ENCODE data around the gene CAB39. TPM values are rescaled to one million over a fixed set of nuclear protein-coding genes. Genes with fewer than 3 reads are reported as not detected.

The CAB39 gene
- total RNA-seq, 2 experiments from 2014 or later = 122 to 148 TPM

- Mint-ChIP-seq H3K4me3 (no peak overlapping the region), H3K9me3 (ENCODE audit: low read depth) (no peaks in the 10 kb centered on the region), H3K27ac (no peak overlapping the region), H3K27me3 (no peaks in the 10 kb centered on the region), H3K4me1 (peaks cover 75% of the 10 kb centered on the region), H3K36me3 (ENCODE audit: low read depth) (peaks cover 60% of the 10 kb centered on the region)
- intact Hi-C loops (cut with DNase I, micrococcal nuclease) = loop anchor here (1.0 to 5.0 kb wide), 5 partner anchors 14 to 90 kb away; partner anchors contain the start of gene CAB39 (in 2 of the 2)
- ChIA-PET POLR2A (interaction anchor here (0.7 kb wide), 1 partner anchor 43 kb away, joined by 3 read pairs; no protein-coding TSS in a partner anchor), CTCF (interaction anchor here (1.0 to 1.7 kb wide), 5 partner anchors 8 to 42 kb away, joined by 3 to 7 read pairs (median 4); no protein-coding TSS in a partner anchor)
- ATAC-seq (peak; percentile 84), DNase-seq (no peak)
Observed at GRCh38 chr2:230751062-230751461, 38.4 kb downstream of the CAB39 start.

DNA sequence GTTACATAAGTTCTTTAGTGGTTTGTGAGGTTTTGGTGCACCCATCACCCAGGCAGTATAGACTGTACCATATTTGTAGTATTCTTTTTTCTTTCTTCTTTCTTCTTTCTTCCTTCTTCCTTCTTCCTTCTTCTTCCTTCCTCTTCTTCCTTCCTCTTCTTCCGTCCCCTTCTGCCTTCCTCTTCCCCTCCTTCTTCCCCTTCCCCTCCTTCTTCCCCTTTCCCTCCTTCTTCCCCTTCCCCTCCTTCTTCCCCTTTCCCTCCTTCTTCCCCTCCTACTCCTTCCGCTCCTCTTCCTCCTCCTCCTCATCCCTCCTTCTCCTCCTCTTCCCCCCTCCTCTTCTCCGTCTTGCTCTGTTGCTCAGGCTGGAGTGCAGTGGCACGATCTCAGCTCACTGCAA is 41.6 kb downstream of the CAB39 start:
- H3K4me3 Mint-ChIP-seq = no peak overlapping the region
- no peak overlapping the region for H3K27ac Mint-ChIP-seq
- no peaks in the 10 kb centered on the region for H3K27me3 Mint-ChIP-seq
- intact Hi-C loops (cut with DNase I, micrococcal nuclease) = loop anchor here in 1 of 2 experiments (5.0 kb wide), 1 partner anchor 42 kb away; the partner anchor contains the start of gene CAB39
- peaks cover 47% of the 10 kb centered on the region for H3K36me3 Mint-ChIP-seq (ENCODE audit: low read depth)
- ATAC-seq (no peak), DNase-seq (no peak)
- ChIA-PET CTCF (interaction anchor here (0.7 kb wide), 1 partner anchor 348 kb away, joined by 3 read pairs; no protein-coding TSS in a partner anchor), POLR2A (no interaction called here)
- peaks cover 81% of the 10 kb centered on the region for H3K4me1 Mint-ChIP-seq
- H3K9me3 Mint-ChIP-seq (ENCODE audit: low read depth) = no peaks in the 10 kb centered on the region

DNA sequence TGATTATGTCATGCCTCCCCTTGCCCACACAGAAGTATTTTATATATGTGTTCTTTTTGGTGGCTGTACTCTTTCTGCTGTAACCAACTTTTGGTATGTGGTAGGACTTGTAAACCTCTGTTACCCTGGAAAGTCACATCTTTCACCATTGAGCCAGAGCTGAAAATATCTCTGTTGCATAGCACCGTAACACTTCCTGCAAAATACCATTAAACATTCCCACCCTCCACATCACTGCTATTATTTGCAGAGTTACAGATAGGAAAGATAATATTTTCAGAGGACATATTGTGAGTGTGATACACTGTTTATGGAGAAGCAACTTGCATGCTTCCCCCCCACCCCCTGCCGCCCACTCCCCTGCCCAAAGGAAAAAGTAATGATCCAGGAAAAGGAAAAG is 44.8 kb downstream of the CAB39 start:
- Mint-ChIP-seq H3K4me1 (peaks cover 73% of the 10 kb centered on the region), H3K27ac (no peak overlapping the region), H3K4me3 (no peak overlapping the region), H3K27me3 (no peaks in the 10 kb centered on the region), H3K9me3 (ENCODE audit: low read depth) (no peaks in the 10 kb centered on the region), H3K36me3 (ENCODE audit: low read depth) (peaks cover 56% of the 10 kb centered on the region)
- ChIA-PET CTCF (interaction anchor here (1.0 to 2.8 kb wide), 3 partner anchors 13 to 41 kb away, joined by 3 to 8 read pairs (median 3); no protein-coding TSS in a partner anchor), POLR2A (interaction anchor here (0.5 to 0.6 kb wide), 2 partner anchors 24 to 57 kb away, joined by 3 to 7 read pairs; no protein-coding TSS in a partner anchor)
- no peak for ATAC-seq
- intact Hi-C loops (cut with DNase I, micrococcal nuclease) = no loop called here
- DNase-seq = no peak

- H3K4me1 Mint-ChIP-seq = peaks cover 67% of the 10 kb centered on the region
- ChIA-PET POLR2A (no interaction called here), CTCF (interaction anchor here (0.6 to 2.8 kb wide), 3 partner anchors 8 to 40 kb away, joined by 3 to 8 read pairs (median 4); no protein-coding TSS in a partner anchor)
- H3K27me3 Mint-ChIP-seq = no peaks in the 10 kb centered on the region
- H3K27ac Mint-ChIP-seq = peak overlapping the region; percentile 69
- peaks cover 59% of the 10 kb centered on the region for H3K36me3 Mint-ChIP-seq (ENCODE audit: low read depth)
- peak; percentile 21 for ATAC-seq
- DNase-seq = no peak
- H3K4me3 Mint-ChIP-seq = no peak overlapping the region
- no peaks in the 10 kb centered on the region for H3K9me3 Mint-ChIP-seq (ENCODE audit: low read depth)
- intact Hi-C loops (cut with DNase I, micrococcal nuclease) = no loop called here
Observed at GRCh38 chr2:230758566-230759480, 46.2 kb downstream of the CAB39 start.

- peaks cover 61% of the 10 kb centered on the region for H3K36me3 Mint-ChIP-seq (ENCODE audit: low read depth)
- ChIA-PET POLR2A (no interaction called here), CTCF (interaction anchor here (0.6 to 2.8 kb wide), 2 partner anchors 9 to 39 kb away, joined by 4 to 8 read pairs; no protein-coding TSS in a partner anchor)
- no peaks in the 10 kb centered on the region for H3K27me3 Mint-ChIP-seq
- ATAC-seq = peak; percentile 35
- H3K4me1 Mint-ChIP-seq = peaks cover 67% of the 10 kb centered on the region
- peak overlapping the region; percentile 69 for H3K27ac Mint-ChIP-seq
- no peaks in the 10 kb centered on the region for H3K9me3 Mint-ChIP-seq (ENCODE audit: low read depth)
- DNase-seq = peak; percentile 20
- no peak overlapping the region for H3K4me3 Mint-ChIP-seq
- intact Hi-C loops (cut with DNase I, micrococcal nuclease) = no loop called here
Observed at GRCh38 chr2:230759481-230760167, 47.0 kb downstream of the CAB39 start.

DNA sequence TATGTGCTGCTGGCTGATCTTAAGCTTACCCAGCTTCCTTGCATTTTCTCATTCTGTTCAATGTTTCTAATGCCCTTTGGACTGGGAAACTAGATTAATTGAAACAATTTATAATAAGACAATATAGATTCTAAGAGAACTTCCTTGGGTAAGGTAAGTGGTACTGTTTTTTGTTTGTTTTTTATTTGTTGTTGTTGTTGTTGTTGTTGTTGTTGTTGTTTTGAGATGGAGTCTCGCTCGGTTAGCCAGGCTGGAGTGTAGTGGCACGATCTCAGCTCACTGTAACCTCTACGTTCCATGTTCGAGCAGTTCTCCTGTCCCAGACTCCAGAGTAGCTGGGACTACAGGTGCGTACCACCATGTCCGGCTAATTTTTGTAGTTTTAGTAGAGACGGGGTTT is 49.1 kb downstream of the CAB39 start:
- Mint-ChIP-seq H3K27ac (no peak overlapping the region), H3K4me3 (no peak overlapping the region), H3K36me3 (ENCODE audit: low read depth) (peaks cover 64% of the 10 kb centered on the region), H3K4me1 (peaks cover 68% of the 10 kb centered on the region), H3K9me3 (ENCODE audit: low read depth) (no peaks in the 10 kb centered on the region), H3K27me3 (no peaks in the 10 kb centered on the region)
- CTCF ChIA-PET = interaction anchor here (0.6 to 2.4 kb wide), 11 partner anchors 11 to 109 kb away, joined by 3 to 11 read pairs (median 5); no protein-coding TSS in a partner anchor
- POLR2A ChIA-PET = no interaction called here
- ATAC-seq = no peak
- no peak for DNase-seq
- intact Hi-C loops (cut with DNase I, micrococcal nuclease) = no loop called here

DNA sequence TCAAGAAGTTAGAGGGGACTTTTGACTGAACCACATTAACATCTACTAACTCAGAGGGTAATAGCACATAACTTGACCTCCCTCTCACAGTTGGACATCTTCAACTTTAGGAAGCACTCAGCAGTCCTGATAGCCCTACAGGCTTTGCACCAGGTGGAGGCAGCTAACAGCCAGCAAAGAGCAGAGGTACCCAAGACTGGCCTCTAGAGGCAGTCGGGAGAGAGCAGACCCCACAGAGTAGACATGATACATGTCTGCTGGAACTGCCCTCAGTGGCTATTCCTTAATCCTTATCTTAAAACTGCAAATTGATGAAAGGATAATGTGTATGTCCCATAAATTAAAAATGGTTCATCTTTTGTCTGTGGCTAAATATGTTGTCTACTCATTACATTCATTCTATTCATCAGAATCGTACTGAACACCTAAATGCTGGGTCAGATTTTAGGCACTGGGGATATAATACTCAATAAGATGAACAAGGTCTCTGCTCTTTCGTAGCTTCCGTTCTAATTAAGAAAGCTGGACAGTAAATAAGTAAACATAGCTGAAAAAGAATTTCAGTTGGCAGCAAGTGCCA is 49.8 kb downstream of the CAB39 start:
- peak overlapping the region; percentile 20 for H3K27ac Mint-ChIP-seq
- H3K9me3 Mint-ChIP-seq (ENCODE audit: low read depth) = no peaks in the 10 kb centered on the region
- intact Hi-C loops (cut with DNase I, micrococcal nuclease) = no loop called here
- CTCF ChIA-PET = interaction anchor here (0.6 to 2.4 kb wide), 15 partner anchors 10 to 765 kb away, joined by 3 to 11 read pairs (median 4); no protein-coding TSS in a partner anchor
- peaks cover 71% of the 10 kb centered on the region for H3K36me3 Mint-ChIP-seq (ENCODE audit: low read depth)
- DNase-seq = peak; percentile 44
- no peaks in the 10 kb centered on the region for H3K27me3 Mint-ChIP-seq
- H3K4me3 Mint-ChIP-seq = no peak overlapping the region
- peaks cover 69% of the 10 kb centered on the region for H3K4me1 Mint-ChIP-seq
- POLR2A ChIA-PET = no interaction called here
- peak; percentile 80 for ATAC-seq

GRCh38 chr2:230764346-230764745 is 51.7 kb downstream of the CAB39 start:
- intact Hi-C loops (cut with DNase I, micrococcal nuclease) = no loop called here
- ATAC-seq (no peak), DNase-seq (no peak)
- Mint-ChIP-seq H3K27me3 (no peaks in the 10 kb centered on the region), H3K4me1 (peaks cover 69% of the 10 kb centered on the region), H3K36me3 (ENCODE audit: low read depth) (peaks cover 82% of the 10 kb centered on the region), H3K27ac (no peak overlapping the region), H3K4me3 (no peak overlapping the region), H3K9me3 (ENCODE audit: low read depth) (no peaks in the 10 kb centered on the region)
- ChIA-PET CTCF (interaction anchor here (0.7 to 1.3 kb wide), 4 partner anchors 8 to 79 kb away, joined by 3 to 4 read pairs (median 4); no protein-coding TSS in a partner anchor), POLR2A (interaction anchor here (1.0 kb wide), 1 partner anchor 17 kb away, joined by 3 read pairs; no protein-coding TSS in a partner anchor)

- Mint-ChIP-seq H3K9me3 (ENCODE audit: low read depth) (no peaks in the 10 kb centered on the region), H3K27ac (peak overlapping the region; percentile 81), H3K36me3 (ENCODE audit: low read depth) (peaks cover 78% of the 10 kb centered on the region), H3K27me3 (no peaks in the 10 kb centered on the region), H3K4me1 (peaks cover 72% of the 10 kb centered on the region), H3K4me3 (no peak overlapping the region)
- POLR2A ChIA-PET = no interaction called here
- CTCF ChIA-PET = interaction anchor here (1.1 kb wide), 1 partner anchor 59 kb away, joined by 3 read pairs; no protein-coding TSS in a partner anchor
- ATAC-seq (peak; percentile 56), DNase-seq (no peak)
- intact Hi-C loops (cut with DNase I, micrococcal nuclease) = no loop called here
Observed at GRCh38 chr2:230765611-230766300, 53.1 kb downstream of the CAB39 start.

- no peak for DNase-seq
- H3K4me3 Mint-ChIP-seq = no peak overlapping the region
- ChIA-PET CTCF (interaction anchor here (0.6 to 3.1 kb wide), 5 partner anchors 9 to 38 kb away, joined by 3 to 12 read pairs (median 4); no protein-coding TSS in a partner anchor), POLR2A (interaction anchor here (1.4 kb wide), 1 partner anchor 54 kb away, joined by 3 read pairs; no protein-coding TSS in a partner anchor)
- H3K4me1 Mint-ChIP-seq = peaks cover 82% of the 10 kb centered on the region
- peak overlapping the region; percentile 61 for H3K27ac Mint-ChIP-seq
- H3K9me3 Mint-ChIP-seq (ENCODE audit: low read depth) = no peaks in the 10 kb centered on the region
- peaks cover 78% of the 10 kb centered on the region for H3K36me3 Mint-ChIP-seq (ENCODE audit: low read depth)
- ATAC-seq = peak; percentile 50
- intact Hi-C loops (cut with DNase I, micrococcal nuclease) = loop anchor here in 1 of 2 experiments (2.0 kb wide), 1 partner anchor 27 kb away; no protein-coding TSS in a partner anchor
- no peaks in the 10 kb centered on the region for H3K27me3 Mint-ChIP-seq
Observed at GRCh38 chr2:230767862-230768388, 55.3 kb downstream of the CAB39 start.
